M059J (cell line): ENCODE measurements around the gene FBN1. TPM values are rescaled to one million over a fixed set of nuclear protein-coding genes. Genes with fewer than 3 reads are reported as not detected.
A peak's percentile ranks its signal among the peaks of the same experiment; 100 is the strongest.

Experiments used
- DNase-seq: peaks from one replicate; pipeline ENCODE4 v3.0.0-alpha.2; 2012; ENCODE audit warnings: low read depth
- total RNA-seq: library from RNA; depleted of rRNA; stranded (reverse); fragments of >200 nt; shearing (Covaris generic); gene quantifications from 2 replicates; pipeline ENCODE4 v1.2.3, GENCODE V29; 2014

Gene FBN1
- total RNA-seq, 1 experiment from 2014 or later: 123 TPM

DNA sequence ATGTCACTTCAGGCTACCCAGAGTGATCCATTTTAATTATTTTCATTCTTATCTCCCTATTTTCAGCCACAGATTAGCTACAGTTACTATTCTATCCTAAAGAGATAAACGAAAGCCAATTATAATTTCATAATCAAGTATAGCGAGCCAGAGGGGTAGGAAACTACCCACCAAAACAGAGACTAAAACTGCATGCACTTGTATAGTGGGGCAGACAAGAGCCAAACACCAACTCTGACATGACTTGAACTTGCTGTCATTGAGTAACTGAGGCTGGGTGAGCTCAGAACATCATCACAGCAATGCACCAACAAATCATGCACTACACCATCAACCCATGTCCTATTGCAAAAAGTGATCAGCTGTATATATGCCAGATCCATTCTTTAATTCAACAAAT, 64.8 kb downstream of the FBN1 start:
- DNase-seq: no peak

DNA sequence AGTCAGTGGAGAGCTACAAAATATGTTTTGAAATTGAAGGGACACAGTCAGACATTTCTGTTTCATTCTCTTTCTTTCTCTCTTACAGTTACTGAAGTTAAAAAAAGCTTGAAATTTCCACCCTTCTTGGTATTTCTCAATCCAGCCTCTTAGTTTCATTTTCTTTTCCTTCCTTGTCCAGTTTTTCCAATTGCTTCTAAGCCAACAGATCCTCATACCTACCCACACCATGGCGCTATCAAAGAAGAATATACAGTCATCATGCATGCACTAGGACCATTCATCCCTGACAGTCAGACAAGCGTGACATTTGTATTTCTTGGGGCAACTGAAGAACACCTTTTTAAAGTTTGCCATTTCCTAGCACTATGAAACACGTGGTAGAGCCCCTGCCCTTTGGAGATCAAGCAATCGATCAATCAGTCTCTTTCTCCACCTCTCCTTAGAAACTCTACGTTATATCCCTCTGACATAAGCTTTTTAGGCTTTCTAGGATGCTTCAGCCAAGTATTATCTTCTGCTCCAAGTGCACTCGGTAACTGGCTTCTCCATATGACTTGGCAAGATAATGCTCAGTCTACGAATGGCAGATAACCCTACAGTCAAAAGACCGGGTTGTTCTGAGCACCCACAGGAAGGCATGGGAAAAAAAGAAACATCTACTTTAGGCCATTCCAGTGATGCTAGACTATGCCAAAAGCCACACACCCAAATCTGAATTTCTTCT, 65.4 kb downstream of the FBN1 start:
- DNase-seq: peak; percentile 30

DNA sequence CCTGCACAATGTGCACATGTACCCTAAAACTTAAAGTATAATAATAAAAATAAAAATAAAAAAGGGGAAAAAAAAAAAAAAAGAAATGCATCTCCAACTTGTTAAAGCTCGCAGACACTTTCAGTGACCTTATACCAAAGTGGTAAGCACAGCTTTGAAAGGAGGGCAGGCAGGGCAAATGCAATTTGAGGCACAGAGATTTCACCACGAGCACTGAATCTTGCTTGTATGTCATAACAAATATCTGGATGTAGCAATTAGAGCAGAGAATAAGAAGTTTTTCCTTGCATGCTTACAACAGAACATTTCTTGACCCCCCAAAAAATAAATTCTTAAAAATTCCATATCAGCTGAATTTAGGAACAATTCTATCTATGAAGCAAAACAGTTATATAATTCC, 66.5 kb downstream of the FBN1 start:
- no peak for DNase-seq

DNA sequence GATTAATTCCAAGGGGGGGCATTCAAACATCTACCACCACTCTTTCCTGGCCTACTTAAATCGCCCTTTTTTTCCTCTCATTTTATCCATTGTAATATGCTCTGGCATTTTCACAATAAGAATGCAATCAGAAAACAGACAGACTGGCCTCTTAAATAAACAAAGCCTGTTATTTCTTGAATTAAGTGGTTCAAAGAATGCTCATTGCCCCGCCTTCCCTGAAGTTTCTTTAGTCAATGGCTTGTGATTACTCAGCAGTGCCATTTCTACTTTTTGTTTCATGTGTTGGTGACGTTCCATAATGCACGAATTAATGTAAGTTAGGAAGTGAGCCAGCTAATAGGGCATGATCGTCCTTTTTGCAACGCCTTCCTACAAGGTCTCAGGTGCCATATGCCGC, 68.0 kb downstream of the FBN1 start:
- peak; percentile 66 for DNase-seq

DNA sequence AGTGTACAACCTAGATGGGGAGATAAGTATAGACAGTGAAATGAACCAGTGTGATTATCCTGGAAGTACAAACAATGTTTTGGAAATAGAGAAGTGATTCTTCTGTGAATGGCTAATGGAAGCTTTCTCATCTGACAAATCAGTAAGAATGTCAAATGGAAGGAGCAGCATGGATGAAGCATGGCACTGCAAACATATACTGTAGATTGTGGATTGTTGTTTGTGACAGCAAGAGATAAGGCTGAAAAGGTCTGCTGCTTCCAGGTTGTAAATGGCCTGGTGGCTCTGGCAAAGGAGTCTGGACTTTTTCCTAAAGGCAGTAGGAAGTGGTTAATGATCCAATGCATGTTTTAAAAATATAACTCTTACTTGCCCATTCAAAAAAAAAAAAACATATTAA, 71.3 kb downstream of the FBN1 start:
- DNase-seq: no peak

DNA sequence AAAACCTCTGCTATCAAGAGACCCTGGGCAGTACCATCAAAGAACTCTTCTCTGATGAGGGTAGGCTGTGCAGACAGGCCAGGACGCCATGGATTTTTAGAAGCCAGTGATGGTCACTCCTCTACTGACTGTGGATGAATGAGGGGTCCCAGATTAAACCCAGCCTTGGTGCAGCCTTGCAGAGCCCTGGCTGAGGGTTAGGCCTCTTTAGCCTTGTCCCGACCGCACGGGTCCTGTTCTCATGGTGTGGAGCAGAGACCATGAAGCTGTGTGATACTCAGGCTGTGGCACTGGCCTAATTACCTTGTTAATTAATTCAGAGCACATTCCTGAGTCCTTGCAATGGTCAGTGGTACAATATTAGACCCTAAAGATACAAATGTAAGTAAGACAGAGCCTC, 71.7 kb downstream of the FBN1 start:
- DNase-seq: no peak

DNA sequence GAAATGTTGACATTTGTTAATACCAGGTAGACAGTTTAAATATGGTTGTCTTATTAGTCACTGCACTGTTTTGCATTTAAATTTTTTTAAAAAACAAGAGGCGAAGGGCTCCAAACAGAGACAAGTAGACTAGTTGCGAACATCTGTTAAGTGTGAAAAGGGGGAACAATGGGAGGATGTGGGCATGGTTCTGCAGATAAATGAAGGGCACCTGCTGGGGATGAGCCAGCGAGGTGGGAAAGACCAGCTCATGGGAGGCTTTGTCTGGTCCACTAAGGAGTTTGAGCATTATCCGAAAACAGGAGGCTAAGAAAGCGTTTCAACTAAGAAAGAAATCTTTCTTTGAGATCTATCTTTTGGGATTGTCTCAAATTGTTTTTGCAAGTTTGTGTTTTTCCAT, 72.7 kb downstream of the FBN1 start:
- no peak for DNase-seq

DNA sequence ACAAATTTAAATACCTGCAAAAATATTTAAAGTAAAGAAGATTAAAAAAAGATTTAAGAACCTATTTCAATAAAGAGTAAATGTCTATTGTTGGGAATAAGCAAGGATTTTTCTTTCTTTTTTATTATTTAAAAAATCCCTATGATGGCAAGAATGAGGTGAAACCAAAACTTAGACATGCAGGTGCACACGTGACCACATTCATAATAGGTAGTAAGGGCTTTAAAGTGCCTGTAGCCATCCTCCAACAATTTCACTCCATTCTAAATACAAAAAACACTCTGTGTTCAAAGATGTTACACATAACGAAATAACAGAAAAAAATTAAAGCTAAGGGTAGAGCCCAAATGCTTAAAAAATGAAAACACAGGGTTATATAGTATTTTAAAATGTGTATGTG, 74.0 kb downstream of the FBN1 start:
- DNase-seq: no peak

DNA sequence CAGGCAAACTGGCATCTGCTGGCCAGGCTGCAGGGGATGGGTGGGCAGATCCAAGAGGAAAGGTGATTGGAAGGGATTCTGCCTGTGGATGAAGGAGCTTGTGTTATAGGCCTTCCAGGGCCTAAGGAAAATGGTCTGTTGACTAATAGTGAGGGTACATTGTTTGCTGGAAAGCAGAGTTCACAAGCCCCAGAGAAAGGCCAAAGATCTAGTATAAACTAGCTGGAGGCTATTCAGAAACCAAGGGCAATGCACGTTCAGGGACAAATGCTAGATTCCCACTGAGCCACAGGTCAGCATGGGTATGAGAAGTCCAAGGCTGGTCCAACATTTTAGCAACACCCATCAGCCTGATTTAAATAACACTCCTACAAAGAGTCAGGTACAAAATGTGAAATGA, 74.7 kb downstream of the FBN1 start:
- peak; percentile 34 for DNase-seq

DNA sequence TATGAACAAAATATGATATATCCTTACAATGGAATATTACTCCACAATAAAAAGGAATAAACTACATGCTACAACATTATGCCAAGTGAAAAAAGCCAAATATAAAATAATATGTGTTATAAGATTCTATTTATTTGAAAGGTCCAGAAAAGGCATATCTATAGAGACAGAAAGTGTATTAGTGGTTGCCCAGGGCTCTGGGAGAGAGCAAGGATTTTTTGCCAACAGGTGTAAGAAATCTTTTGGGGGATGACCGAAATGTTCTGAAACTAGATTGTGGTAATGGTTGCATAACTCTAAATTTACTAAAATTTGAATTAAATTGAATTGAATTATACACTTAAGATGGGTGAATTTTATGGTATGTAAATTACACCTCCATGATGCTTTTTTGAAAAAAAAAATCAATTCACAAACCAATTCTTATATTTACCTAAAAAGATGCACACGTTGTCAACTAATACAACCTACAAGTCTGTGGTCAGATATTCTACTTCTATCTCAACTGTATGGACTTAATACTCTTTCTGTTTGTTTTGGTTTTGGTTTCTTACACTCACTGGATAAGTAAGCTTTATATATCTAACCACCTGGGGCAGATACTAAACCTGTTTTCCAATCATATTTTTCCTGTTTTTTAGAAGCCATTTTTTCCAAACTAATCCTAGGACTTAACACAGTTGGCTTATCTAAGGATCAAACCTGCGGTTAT, 75.8 kb downstream of the FBN1 start:
- DNase-seq: no peak

DNA sequence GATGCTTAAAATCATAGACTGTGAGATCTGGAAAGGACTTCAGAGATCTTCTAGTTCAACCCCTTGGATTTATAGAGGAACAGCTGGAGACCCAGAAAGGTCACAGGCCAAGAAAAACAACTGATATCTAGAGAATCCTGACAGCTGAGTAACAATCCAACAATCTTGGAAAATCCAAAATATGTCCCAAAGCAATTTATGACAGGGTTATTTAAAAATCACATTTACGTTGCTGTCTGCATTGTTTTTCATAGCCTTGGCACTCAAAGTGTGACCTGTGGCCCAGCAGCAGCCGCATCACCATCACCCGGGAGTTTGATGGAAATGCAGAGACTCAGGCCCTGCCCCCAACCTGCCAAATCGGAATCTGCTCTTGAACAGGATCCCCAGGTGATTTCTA, 78.8 kb downstream of the FBN1 start:
- DNase-seq: peak; percentile 43

DNA sequence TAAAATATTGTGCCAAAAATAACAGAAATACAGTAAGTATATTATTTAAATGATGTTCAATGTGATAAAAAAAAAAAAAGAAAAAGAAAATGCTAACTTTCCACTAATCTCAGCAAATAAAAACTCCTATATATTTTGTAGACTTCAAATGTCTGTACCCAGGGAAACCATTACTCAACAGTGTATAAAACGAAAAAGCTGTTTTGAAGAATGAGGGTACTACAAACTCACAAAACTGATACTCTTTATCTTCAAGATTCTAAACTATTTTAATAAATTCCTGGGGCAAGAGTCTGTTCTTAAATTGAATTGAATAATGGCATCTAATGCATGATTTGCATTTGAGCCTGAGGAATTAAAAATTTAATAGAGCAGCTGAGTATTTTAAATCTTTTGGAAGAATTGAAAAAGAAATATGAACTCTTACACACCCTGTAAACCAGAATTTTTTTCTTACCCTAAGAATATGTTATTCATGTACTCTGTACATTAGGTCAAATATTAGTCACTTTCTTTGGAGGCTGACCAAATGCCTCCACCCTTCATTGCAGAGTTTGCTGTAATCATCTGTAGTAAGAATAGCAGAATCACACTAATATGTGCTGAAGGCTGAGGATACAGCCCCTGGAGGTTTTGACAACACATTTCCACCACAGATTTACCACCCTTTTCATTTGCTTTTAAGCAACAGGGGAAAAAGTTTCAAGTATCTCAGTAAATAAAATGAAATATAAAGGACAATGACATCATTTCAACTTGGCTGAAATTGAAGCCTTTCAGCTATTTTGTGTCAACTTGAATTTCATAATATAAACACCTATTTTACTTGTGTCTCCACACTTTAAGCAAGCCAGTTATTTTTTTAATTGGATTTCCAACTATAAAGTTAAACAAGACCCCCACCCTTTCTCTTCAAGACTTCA, 79.7 kb downstream of the FBN1 start:
- peak; percentile 65 for DNase-seq

DNA sequence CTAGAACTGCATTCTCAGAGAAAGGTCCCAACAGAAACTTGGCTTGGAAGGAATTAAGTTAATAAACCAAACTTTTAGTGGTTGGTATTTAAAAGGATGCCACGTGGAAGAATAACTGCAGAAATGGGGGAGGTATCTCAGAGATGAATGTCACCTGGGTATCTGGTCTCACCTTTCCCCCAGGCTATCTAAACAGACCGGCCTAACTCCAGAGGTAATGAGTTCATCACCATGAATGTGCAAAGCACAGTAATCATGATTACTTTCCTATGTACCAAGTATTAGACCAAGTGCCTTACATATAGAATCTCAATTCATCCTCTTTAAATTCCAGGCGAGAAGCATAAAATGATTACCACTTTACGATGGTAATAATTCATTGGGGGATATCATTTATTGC, 80.8 kb downstream of the FBN1 start:
- no peak for DNase-seq

DNA sequence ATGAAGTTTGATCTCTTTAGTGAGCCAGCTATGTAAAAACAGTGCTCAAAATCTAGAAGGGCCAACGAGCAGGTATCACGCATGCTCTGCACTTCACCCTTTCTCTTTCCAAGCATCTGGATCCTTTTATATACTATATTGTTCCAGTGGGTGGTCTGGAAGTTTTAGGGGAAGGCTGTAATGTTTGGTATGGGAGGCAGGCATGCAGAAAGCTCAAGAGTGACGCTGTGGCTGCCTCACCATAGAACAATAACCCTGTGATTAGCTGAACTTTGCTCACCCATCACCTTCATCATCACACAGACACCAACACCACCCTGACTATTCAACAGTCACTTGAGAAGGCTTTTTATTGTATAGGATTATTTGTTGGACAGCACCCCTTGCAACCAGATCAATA, 81.6 kb downstream of the FBN1 start:
- no peak for DNase-seq

DNA sequence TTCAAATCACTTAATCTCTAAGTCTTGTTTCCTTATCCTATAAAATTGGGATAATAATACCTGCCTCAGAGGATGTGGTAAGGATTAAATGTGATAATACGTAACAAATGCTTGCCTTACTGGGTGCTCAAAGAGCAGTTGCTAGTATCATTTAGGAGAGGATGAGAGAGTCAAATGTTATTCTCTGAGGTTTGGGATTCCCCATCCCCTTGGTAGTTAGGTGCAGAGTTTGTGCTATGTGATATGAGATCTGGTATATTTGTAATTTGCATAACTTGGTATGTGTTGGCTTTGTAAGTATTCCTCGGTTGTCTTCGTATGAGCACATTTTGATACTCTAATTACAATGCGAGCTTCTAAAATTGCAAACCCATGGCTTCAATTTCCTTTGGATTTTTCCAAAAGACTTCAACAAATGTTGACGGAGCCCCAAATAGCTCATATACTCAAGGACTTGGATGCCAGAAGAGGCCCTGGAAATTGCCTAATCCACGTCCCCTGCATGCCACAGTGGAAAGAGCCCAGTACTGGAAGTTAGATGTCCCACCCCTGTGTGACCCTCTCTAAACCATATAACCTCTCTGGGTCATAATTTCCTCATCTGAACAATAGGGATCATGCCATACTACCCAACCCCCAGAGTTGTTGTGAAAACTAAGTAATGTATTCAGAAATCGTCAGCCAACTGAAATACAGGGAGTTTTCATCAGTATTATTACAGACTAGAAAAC, 85.0 kb downstream of the FBN1 start:
- DNase-seq: no peak

DNA sequence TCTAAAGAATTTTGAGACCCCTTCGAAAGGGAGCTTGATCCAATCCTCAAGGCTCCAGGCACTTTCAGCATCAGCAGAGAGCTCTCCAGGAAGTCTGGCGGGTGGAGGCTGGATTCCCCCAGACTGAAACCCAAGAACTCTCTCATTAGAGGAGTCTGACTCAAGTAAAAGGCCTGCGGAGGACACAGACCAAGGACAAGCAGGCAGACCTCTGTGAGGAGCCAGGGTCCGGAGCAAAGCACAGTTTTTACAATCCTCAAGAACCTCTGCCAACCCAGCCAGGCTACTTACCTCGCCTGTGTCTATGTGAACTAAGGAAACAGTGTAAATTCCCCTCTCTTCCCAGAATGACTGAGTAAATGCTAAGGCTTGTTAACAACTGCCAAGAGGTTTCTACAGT, 86.2 kb downstream of the FBN1 start:
- DNase-seq: peak; percentile 74

DNA sequence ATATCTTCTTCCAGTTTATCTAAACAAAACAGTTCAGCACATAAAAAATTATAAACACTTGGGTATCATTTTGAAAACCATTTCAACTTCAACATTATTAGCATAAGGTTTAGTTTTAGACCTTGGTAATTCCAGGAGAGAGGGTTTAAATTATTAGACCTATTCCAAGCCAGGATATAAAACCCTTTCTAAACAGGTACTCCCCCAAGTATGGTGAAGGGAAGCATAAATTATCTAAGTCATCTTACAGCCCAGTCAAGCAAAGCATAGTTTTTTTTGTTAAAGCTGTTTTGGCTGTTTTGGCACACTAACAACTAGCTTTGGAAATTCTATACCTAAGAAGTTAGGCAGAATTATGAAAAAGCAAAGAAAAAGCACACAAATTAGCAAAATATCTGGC, 87.3 kb downstream of the FBN1 start:
- no peak for DNase-seq

DNA sequence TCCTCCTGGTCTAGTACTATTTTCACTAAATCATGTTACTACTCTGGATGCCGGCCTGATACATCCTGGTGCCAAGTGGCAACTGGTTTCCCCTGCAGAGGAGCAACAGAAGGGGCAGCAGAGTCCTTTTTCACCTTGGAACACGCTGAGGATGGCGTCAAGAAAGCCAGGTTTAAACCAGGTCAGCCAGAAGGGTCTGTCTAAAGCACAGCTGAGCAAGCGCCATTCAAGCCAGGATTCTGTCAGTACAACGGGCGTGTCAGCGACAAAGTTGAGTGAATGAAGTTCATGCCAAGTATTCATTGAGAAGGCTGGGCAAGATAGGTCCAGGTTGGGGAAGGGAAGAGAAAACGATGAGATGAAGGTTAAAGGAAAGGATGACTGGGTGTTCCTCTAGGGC, 88.2 kb downstream of the FBN1 start:
- no peak for DNase-seq

DNA sequence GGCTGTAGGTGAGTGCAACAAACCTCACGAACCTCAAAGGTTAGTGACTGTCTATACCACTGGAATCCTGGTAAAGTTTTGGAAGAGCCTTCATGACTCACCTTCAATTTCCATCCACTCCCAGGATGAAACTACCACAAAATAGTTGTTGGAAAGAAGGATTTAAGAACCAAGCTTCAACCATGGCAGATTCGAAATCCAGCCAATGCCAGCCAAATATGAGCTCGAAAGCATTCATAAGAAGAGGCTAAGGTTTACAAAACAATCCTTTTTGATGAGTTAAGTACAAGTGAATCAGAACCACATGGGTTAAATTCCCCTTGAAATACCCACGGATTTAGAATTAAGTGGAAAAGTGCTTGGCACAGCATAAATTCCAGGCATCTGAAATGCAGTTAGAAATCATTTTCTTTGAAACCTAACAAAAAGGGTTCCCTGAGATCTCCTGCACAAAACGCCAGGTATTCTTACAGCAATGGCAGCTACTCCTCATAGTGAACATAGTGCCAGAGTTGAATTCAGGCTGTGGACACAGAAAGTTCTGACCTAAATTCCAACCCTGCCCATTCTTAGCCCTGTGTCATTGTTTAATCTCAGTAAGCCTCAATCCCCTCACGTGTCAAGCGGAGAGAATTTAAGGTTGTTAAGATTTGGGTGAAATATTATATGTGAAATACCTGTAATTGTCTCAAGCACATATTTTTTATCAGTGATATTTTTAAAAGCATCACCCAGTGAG, 89.2 kb downstream of the FBN1 start:
- DNase-seq: peak; percentile 35

DNA sequence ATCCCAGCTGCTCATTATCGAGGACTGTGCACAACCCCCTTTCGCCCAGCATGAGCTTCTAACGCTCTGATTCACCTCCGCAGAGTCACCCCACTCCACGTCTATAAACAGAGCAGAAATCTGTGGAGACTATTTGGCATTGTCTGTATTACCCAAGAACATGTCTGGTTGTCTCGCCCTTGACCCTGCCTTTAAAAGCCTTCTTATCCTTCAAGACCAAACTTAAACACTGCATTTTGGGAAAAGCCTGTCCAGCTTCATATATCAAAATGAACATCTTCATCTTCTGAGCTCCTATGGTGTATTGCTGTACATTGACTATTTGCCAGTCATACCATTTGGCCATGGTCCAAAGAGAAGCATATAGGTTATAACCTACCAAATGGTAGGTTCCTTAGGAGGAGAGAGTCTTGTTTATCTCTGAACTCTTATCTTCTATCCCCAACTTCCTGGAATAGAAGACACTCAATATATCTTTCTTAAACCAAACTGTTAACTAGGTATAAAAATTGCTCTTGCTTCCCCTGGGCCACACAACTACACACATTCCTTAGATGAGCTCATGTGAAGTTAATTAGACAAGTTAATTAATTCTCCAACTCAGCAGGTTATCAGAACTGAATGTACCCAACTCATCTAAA, 90.1 kb downstream of the FBN1 start:
- DNase-seq: no peak

DNA sequence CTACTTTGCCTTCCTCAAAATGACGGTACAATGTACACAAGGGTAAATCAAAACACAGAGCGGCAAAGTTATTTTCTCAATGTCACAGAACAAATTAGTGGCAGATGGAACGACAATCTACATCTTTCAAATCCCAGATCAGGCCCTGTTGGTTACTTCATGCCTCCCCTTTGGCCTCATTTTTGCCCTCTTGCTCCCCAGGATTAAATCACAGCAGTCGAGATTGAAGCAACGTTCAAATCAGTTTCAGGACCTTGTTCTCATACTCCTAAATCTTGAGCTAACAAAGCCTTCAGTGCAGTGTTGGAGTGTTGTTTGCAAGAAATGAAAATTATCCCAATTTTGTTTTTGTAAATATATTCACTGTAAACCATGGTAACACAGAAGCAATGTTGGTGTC, 91.4 kb downstream of the FBN1 start:
- DNase-seq: no peak
